Muscle layer of duodenum (tissue), 2 donors: ENCODE data around the gene ZNF35.

Experiments used
- H3K27ac ChIP-seq: one replicate; pipeline ENCODE4 v1.7.0; 2013; ENCODE audit warnings: mild to moderate bottlenecking, low read length
- H3K27me3 ChIP-seq: one replicate; pipeline ENCODE4 v1.7.0; 2013; ENCODE audit warnings: low read depth, mild to moderate bottlenecking, control low read depth, low read length
- H3K36me3 ChIP-seq, 2 donors: one replicate each; pipeline ENCODE4 v1.7.0; 2013; ENCODE audit warnings: low read length in 2 of 2, control low read depth in 1 of 2, mild to moderate bottlenecking in 1 of 2; ENCODE audit not compliant: insufficient read depth in 2 of 2, control insufficient read depth in 1 of 2
- H3K4me1 ChIP-seq, 2 donors: one replicate each; pipeline ENCODE4 v1.7.0; 2013; ENCODE audit warnings: low read length in 2 of 2, mild to moderate bottlenecking in 2 of 2, control low read depth in 1 of 2, moderate library complexity in 1 of 2; ENCODE audit not compliant: insufficient read depth in 2 of 2, control insufficient read depth in 1 of 2
- H3K4me3 ChIP-seq, 2 donors: one replicate each; pipeline ENCODE4 v1.7.0; 2013; ENCODE audit warnings: low read length in 2 of 2, low read depth in 1 of 2, mild to moderate bottlenecking in 1 of 2
- H3K9me3 ChIP-seq, 2 donors: one replicate each; pipeline ENCODE4 v1.7.0; 2013; ENCODE audit warnings: low read length in 2 of 2, control low read depth in 1 of 2, mild to moderate bottlenecking in 1 of 2; ENCODE audit not compliant: control insufficient read depth in 1 of 2
- donor health status: healthy.

ZNF35 gene

GRCh38 chr3:44685128-44685800 lies 36.7 kb downstream of the ZNF35 start:
- H3K36me3 ChIP-seq = peaks cover 0 to 18% of the 10 kb centered on the region in 2 donors
- H3K27ac ChIP-seq = no peak overlapping the region
- no peaks in the 10 kb centered on the region for H3K27me3 ChIP-seq

DNA sequence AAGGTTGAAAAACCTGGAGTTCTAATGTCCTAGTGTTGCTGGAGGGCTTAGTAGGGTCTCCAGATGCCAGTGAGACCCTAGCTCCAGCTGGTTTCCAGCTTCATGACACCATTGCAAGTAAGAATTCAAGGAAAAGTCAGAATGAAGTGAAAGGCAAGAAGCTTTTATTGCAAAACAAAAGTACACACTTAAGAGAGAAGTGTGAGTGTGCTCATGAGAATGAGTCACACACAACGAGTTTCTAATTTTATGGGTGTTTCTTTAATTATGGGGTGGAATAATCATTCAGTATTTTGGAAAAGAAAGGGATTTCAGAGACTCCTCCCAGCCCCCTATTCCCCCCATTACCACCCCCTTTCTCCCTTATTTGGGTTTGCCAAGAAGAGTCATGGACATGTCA lies 39.4 kb downstream of the ZNF35 start:
- no peaks in the 10 kb centered on the region for H3K36me3 ChIP-seq
- no peaks in the 10 kb centered on the region for H3K27me3 ChIP-seq
- H3K4me3 ChIP-seq = no peak overlapping the region
- peaks cover 0 to 11% of the 10 kb centered on the region in 2 donors for H3K4me1 ChIP-seq
- peaks cover 0 to 11% of the 10 kb centered on the region in 2 donors for H3K9me3 ChIP-seq
- H3K27ac ChIP-seq = no peak overlapping the region

More at GRCh38 chr3:44685128-44685800, 36.7 kb downstream of the ZNF35 start:
- H3K4me3 ChIP-seq = peak overlapping the region; percentile 82 to 92
- H3K4me1 ChIP-seq = peaks cover 0 to 11% of the 10 kb centered on the region in 2 donors
- peaks cover 0 to 27% of the 10 kb centered on the region in 2 donors for H3K9me3 ChIP-seq
